COLO829 (cell line): Measurements from ENCODE around the gene HNRNPLL.

Experiments used
- DNase-seq: peaks from one replicate; pipeline ENCODE4 v3.0.0; 2012; ENCODE audit warnings: low spot score

Gene HNRNPLL

GRCh38 chr2:38528008-38528442, 74.7 kb downstream of the HNRNPLL start:
- no peak for DNase-seq

GRCh38 chr2:38527338-38528007, 75.3 kb downstream of the HNRNPLL start:
- no peak for DNase-seq

DNA sequence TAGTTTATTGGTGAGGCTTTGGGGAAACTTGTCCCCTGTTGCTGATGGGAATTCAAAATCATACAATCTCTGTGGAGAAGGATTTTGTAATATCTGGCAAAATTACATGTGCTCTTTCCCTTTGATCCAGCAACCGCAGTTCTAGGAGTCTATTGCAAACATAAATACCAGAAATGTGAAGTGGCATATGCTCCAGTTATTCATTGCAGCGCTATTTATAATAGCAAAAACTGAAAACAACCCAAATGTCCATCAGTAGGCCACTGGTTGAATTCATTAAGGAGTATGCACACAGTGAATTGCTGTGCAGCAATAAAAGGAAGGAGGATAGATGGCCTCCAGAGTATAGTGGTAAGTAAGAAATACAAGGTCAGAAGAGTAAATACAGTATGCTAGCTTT, 76.5 kb downstream of the HNRNPLL start:
- no peak for DNase-seq

DNA sequence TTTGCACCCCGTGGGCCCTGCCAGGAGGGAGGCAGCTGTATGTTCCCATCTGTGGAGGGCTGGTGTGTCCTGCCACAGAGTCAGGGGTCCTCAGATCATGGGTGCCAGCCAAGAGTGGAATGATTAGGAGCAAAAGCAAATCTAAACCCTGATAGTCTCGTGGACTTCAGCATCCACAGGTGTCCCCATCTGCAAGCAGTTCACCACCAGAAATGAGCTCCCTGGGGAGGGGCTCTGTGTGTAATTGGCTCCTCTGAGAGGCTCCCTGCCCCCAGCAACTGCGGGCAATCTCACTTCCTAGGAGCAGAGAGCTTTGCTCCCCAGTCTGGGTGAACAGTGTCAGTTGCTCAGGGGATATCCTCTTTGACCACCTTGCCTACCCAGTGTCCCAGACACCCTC, 78.1 kb downstream of the HNRNPLL start:
- no peak for DNase-seq

DNA sequence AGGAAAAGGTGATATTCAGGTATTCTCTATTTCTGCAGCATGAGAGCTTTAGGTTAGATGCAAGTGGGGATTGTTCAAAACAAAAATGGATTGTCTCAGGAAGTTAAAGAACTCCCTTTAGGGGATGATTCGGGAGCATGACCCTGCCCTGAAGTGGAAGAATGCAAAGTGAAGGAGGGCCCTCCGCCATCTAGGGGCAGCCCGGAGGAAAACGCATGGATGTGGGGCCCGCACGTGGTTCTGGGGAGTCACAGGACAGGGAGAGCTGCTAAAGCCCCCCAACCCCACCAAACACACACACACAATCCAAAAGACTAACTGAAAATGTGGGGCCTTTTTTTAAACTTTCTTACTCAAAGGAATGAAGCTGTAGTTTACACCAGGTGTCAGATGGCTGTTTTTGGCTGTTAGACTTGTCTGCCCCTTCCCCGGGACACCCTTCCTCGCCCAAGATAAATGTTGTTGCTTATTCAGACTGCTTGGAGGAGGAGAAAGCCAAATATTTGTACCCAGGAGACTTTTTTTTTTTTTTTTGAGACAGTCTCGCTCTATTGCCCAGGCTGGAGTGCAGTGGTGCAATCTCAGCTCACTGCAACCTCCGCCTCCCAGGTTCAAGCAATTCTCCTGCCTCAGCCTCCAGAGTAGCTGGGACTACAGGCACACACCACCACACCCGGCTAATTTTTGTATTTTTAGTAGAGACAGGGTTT, 78.8 kb downstream of the HNRNPLL start:
- no peak for DNase-seq

- DNase-seq = no peak
Observed at GRCh38 chr2:38522754-38523349, 79.9 kb downstream of the HNRNPLL start.

DNA sequence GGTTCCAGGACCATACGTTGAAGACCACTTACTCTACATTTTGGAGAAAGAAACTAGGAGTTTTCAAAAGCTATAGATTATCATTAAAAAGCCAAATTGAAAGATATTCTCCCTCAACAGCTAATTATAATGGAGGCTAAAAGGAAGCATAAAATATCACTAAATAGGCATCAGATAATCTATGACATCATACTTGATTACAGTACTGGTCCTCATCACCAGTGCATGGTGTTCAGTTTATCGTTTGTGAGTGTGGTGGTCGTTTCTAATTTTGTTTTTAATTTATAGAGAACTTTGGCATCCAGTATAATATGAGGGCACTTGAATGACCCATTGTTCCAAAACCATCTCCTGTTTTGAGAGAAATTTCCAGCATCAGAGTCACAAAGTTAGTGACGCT, 80.9 kb downstream of the HNRNPLL start:
- DNase-seq = no peak

GRCh38 chr2:38517284-38517683, 85.4 kb downstream of the HNRNPLL start:
- DNase-seq = no peak

DNA sequence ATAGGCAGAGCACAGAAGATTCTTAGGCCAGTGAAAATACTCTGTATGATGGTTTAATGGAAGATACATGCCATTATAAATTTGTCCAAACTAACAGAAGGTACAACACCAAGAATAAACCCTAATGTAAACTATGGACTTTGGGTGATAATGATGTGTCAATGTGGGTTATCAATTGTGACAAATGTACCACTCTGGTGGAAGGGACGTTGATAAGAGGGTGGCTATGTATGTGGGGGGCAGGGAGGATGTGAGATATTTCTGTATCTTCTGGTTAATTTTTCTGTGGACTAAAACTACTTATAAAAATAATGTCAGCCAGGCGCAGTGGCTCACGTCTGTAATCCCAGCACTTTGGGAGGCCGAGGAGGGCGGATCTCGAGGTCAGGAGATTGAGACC, 86.2 kb downstream of the HNRNPLL start:
- no peak for DNase-seq

DNA sequence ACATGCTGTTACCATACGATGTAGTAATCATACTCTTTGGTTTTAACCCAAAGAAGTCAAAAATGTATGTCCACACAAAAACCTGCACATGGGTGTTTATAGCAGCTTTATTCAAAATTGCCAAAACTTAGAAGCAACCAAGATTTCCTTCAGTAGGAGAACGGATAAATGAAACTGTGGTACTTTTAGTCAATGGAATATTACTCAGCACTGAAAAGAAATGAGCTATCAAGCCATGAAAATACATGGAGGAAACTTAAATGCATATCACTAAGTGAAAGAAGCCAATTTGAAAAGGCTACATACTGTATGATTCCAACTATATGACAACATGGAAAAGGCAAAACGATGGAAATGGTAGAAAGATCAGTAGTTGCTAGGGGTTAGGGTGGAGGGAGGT, 86.6 kb downstream of the HNRNPLL start:
- no peak for DNase-seq

DNA sequence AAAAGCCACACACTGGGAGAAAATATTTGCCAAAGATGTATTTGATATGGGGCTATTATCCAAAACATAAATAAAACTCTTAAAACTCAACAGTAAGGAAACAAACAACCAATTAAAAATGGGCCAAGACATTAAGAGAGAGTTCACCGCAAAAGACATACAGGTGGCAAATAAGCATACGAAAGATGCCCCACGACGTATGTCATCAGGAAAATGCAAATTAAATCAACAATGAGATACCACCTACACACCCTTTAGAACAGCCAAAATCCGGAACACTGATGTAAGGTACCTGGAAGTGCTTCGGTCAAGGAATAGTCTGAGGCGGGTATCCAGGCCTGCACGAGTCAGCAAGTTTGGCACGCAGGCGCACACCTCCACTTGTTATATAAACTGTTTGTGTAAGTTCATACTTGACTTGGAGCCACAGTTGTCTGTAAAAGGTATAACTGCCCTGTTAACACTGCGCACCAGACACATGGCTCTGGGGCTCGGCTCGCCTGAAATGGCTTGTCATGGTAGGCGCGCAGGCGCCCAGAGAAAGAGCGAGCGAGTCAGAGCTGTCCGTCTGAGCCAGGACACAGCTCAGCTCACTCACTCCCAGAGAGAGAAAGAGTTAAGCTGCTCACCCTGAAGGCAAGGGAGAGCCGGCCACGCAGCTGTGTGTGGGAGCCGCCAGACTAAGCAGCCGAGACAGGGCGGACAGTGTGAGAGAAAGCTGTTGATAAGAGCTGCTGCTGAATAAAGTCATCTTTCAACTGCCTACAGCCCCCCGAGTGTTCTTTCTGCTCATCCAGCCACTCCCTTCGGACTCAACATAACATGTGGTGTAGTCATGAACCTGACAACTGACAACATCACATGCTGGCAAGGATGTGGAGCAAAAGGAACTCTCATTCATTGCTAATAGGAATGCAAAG, 87.3 kb downstream of the HNRNPLL start:
- DNase-seq = peak; percentile 31

DNA sequence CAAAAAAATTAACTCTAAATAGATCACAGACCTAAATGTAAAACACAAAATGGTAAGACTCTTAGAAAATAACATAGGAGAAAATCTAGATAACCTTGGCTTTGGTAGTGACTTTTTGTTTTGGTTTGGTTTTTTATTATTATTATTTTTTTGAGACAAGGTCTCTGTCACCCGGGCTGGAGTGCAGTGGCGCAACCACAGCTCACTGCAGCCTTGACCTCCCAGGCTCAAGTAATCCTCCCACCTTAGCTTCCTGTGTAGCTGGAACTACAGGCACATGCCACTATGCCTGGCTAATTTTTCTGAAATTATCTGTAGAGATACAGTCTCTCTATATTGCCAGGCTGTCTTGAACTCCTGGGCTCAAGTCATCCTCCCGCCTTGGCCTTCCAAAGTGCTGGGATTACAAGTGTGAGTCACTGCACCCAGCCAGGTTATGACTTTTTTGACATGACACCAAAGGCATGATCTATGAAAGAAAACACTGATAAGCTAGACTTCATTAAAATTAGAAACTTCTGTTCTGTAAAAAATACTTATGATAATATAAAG, 88.0 kb downstream of the HNRNPLL start:
- no peak for DNase-seq

- no peak for DNase-seq
Observed at GRCh38 chr2:38512211-38512610, 90.5 kb downstream of the HNRNPLL start.
